NT2/D1 (cell line): ENCODE measurements around the gene NOTCH1.

ENCODE experiments used
- SUZ12 ChIP-seq: IDR thresholded peaks from 2 replicates; pipeline ENCODE4 v1.6.1; 2011; ENCODE audit not compliant: insufficient read length, insufficient read depth; ENCODE audit errors: extremely low read depth
- YY1 ChIP-seq: IDR thresholded peaks from 2 replicates; pipeline ENCODE4 v1.6.1; 2011; ENCODE audit not compliant: insufficient read length, insufficient read depth
- ZNF274 ChIP-seq: IDR thresholded peaks from 2 replicates; pipeline ENCODE4 v1.6.1; 2011; ENCODE audit warnings: mild to moderate bottlenecking, low read depth, low read length

- TF ChIP-seq ZNF274 (no peak), YY1 (no peak), SUZ12 (no peak)
Observed at GRCh38 chr9:136570191-136570845, 24.5 kb upstream of the NOTCH1 start.
